SJCRH30 (cell line): ENCODE data around the gene MCRIP1. TPM values are rescaled to one million over a fixed set of nuclear protein-coding genes. Genes with fewer than 3 reads are reported as not detected.

Experiments
- DNase-seq, 2 experiments: peaks; one replicate each; pipeline ENCODE4 v3.0.0-alpha.2; 2015 to 2020
- H3K27ac ChIP-seq: fragments of 250-450 bp; sonication (Bioruptor Pico); 2 replicates; pipeline ENCODE4 v1.5.1; 2020; ENCODE audit warnings: mild to moderate bottlenecking, moderate library complexity
- H3K27me3 ChIP-seq: fragments of 250-450 bp; sonication (Bioruptor Pico); 2 replicates; pipeline ENCODE4 v1.5.1; 2020; ENCODE audit warnings: mild to moderate bottlenecking, moderate library complexity
- H3K36me3 ChIP-seq: fragments of 250-450 bp; sonication (Bioruptor Pico); 2 replicates; pipeline ENCODE4 v1.5.1; 2020; ENCODE audit warnings: mild to moderate bottlenecking, moderate library complexity
- H3K4me1 ChIP-seq: fragments of 250-450 bp; sonication (Bioruptor Pico); 2 replicates; pipeline ENCODE4 v1.5.1; 2020; ENCODE audit warnings: mild to moderate bottlenecking, moderate library complexity
- H3K4me3 ChIP-seq: fragments of 250-450 bp; sonication (Bioruptor Pico); 2 replicates; pipeline ENCODE4 v1.5.1; 2020; ENCODE audit warnings: mild to moderate bottlenecking, moderate library complexity
- H3K9me3 ChIP-seq: fragments of 250-450 bp; sonication (Bioruptor Pico); replicated peaks from 2 replicates; pipeline ENCODE4 v1.5.1; 2020; ENCODE audit warnings: mild to moderate bottlenecking, moderate library complexity
- total RNA-seq: library from RNA; depleted of rRNA; stranded (reverse); fragments of >200 nt; shearing (Covaris generic); gene quantifications from 2 replicates; pipeline ENCODE4 v1.2.3, GENCODE V29; 2014

Gene MCRIP1
- total RNA-seq, 1 experiment from 2014 or later = 130 TPM

DNA sequence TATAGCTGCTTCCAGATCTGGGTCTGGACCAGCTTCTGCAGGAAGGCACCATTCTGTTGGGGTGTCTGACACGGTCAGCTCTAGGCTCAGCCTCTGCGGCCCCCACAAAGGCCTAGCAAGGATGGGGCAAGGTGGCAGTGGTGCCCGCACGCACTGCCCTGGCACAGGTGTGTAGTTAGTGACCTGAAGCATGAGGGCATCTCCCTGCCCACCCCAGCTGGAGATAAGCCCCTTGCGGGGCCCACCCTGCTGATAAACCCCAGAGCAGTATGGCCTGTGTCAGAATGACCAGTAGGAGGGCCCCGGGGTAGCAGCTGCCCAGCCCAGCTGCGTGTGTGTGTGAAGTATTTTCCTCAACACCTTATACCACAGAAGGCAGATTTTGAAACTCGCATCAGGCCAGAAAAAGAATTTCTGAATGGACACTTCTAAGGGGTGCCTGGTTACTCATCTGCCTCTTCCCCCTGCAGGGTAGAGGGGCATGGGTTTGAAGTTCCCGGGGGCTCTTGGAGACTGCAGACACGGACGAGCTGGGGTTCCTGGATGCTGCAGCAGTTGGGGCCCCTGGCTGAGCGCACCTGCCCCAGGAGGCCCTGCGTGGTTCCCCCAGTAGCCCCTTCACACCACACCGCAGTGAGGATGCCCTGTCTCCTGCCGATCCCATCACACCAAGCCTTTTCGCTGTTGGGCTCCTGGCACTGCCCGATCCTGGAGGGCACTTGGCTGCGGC, 33.5 kb upstream of the MCRIP1 start:
- no peak overlapping the region for H3K27ac ChIP-seq
- H3K4me3 ChIP-seq = no peak overlapping the region
- no peaks in the 10 kb centered on the region for H3K9me3 ChIP-seq
- H3K27me3 ChIP-seq = no peaks in the 10 kb centered on the region
- H3K36me3 ChIP-seq = peaks cover 25% of the 10 kb centered on the region
- peaks cover 5% of the 10 kb centered on the region for H3K4me1 ChIP-seq
- peak in 1 of 2 experiments; percentile 47 for DNase-seq

- H3K9me3 ChIP-seq = no peaks in the 10 kb centered on the region
- H3K4me3 ChIP-seq = no peak overlapping the region
- H3K4me1 ChIP-seq = peaks cover 5% of the 10 kb centered on the region
- peaks cover 25% of the 10 kb centered on the region for H3K36me3 ChIP-seq
- H3K27me3 ChIP-seq = no peaks in the 10 kb centered on the region
- peak in 1 of 2 experiments; percentile 49 for DNase-seq
- no peak overlapping the region for H3K27ac ChIP-seq
Measured at GRCh38 chr17:81865733-81866439, 32.8 kb upstream of the MCRIP1 start.

GRCh38 chr17:81865358-81865732, 32.3 kb upstream of the MCRIP1 start:
- Histone ChIP-seq H3K27me3 (no peaks in the 10 kb centered on the region), H3K4me1 (peaks cover 5% of the 10 kb centered on the region), H3K27ac (no peak overlapping the region), H3K9me3 (no peaks in the 10 kb centered on the region), H3K4me3 (no peak overlapping the region), H3K36me3 (peaks cover 25% of the 10 kb centered on the region)
- no peak for DNase-seq

DNA sequence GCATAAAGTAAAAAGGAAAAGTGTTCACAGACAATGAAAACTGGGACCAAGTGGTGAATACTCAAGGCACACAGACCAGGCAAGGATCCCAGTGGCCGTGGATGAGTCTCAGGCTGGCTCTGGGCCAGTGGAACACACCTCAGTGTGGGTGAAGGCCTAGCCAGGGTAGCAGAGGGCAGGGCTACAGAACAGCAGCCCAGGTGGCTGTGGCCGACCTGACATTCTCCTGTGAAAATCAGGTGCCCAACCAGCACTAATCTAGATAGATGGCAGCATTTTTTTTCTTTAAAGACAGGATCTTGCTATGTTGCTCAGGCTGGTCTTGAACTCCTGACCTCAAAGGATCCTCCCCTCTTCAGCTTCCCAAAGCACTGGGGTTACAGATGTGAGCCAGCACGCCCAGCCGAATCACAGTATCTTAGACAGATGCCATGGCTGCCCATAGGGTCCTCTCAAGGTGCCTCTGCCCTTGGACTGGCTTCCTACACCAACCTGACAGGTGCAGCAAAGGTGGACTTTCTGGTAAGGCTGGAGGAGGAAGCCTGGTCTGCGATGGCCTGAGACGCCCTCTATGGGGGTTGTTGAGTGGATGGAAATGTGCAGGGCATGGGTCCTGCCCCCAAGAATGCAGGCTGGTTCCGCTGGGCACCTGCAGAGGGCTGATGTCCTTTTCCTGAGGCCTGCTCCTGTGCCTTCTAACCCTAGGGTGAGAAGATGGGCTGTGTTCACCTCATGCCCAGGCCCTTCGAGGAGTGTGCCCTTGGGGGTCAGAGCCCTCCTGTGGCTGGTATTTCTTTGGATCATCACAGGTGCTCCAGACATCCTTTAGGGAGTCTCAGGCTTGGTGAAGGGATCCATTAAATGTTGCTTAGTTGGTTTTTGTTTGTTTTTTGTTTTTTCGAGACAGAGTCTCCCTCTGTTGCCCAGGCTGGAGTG, 31.0 kb upstream of the MCRIP1 start:
- no peaks in the 10 kb centered on the region for H3K27me3 ChIP-seq
- peaks cover 14% of the 10 kb centered on the region for H3K36me3 ChIP-seq
- H3K9me3 ChIP-seq = no peaks in the 10 kb centered on the region
- DNase-seq = no peak
- H3K27ac ChIP-seq = no peak overlapping the region
- H3K4me1 ChIP-seq = peaks cover 2% of the 10 kb centered on the region; the same call in 1 of the 2 replicates
- no peak overlapping the region for H3K4me3 ChIP-seq

DNA sequence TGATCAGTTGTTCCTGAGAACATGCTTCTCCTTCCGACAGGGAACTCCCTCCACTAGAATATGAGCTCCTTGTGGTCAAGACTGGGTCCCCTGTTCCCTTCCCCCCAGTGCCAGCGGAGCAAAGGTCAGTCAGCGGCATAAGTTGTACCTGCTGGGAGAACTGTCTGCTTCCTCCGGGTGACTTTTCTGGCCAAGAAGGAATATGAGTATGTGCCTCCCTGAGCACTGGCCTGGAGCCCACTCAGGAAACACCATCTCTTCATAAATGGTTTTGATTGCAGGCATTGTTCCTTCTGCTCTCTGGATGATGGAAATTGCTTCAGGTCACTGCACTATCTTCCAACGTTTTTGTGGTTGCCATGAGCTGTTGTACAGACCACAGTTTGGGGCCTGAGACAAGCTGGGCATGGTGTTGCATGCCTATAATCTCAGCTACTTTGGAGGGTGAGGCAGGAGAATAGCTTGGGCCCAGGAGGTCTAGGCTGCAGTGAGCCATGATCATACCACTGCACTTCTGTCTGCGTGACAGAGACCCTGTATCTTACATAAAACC, 30.1 kb upstream of the MCRIP1 start:
- H3K36me3 ChIP-seq = peaks cover 11% of the 10 kb centered on the region
- no peaks in the 10 kb centered on the region for H3K27me3 ChIP-seq
- peaks cover 6% of the 10 kb centered on the region; the same call in 1 of the 2 replicates for H3K4me1 ChIP-seq
- no peaks in the 10 kb centered on the region for H3K9me3 ChIP-seq
- no peak overlapping the region for H3K27ac ChIP-seq
- DNase-seq = no peak
- no peak overlapping the region for H3K4me3 ChIP-seq

GRCh38 chr17:81860756-81861568, 27.9 kb upstream of the MCRIP1 start:
- H3K27ac ChIP-seq = peak overlapping the region; percentile 87
- no peaks in the 10 kb centered on the region for H3K9me3 ChIP-seq
- peak; percentile 100 for DNase-seq
- H3K36me3 ChIP-seq = peaks cover 19% of the 10 kb centered on the region
- H3K4me3 ChIP-seq = peak overlapping the region; percentile 76
- H3K27me3 ChIP-seq = no peaks in the 10 kb centered on the region
- H3K4me1 ChIP-seq = peaks cover 6% of the 10 kb centered on the region; the same call in 1 of the 2 replicates

DNA sequence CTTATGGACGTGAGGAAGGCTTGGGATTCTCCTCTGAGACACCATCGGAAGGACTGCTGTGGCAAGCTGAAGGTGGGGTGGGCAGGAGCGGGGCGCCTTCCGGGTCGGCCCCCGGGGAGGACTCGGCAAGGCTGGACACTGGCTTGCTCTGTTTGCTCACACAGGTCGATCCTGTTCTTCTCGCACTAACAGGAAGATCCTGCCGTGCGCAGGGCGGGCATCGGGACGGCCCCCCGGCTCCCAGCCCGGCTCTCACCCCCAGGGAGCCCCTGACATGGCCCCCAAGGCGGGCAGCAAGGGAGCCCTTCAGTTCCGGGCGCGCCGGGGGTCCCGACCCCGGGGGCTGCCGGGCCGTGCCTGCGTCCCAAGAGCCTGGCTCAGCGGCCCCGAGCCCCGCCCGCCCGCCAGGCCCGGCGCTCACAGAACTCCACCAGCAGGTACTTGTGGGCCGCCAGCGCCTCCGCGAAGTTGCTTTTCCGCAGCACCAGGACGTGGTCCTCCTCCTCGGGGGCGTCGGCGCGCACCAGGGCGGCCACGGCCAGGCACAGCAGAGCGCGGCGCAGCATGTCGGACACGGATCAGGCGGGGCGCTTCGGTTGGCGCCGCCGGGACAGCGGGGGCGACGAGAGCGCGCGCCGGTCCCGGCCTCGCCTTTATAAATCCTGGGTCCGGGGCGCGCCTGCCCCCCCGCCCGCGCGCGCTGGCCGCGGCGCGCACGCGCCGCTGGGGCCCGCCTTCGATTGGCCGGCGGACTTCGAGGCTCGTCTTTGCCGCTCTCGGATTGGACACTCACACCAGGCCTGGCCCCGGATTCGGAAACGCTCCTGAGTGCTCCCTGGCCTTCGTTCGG, 27.0 kb upstream of the MCRIP1 start, which contains the start of gene P4HB:
TSS of gene P4HB (minus strand) at position 630 of the 850 bp plus-strand sequence. CDS start at position 566, 64 bp downstream.
- H3K27me3 ChIP-seq = no peaks in the 10 kb centered on the region
- no peaks in the 10 kb centered on the region for H3K9me3 ChIP-seq
- peak within 1 kb of the TSS; percentile 76 for H3K4me3 ChIP-seq
- peak within 1 kb of the TSS; percentile 87 for H3K27ac ChIP-seq
- H3K36me3 ChIP-seq = peaks cover 24% of the 10 kb centered on the region
- DNase-seq = no peak
- peaks cover 6% of the 10 kb centered on the region; the same call in 1 of the 2 replicates for H3K4me1 ChIP-seq

DNA sequence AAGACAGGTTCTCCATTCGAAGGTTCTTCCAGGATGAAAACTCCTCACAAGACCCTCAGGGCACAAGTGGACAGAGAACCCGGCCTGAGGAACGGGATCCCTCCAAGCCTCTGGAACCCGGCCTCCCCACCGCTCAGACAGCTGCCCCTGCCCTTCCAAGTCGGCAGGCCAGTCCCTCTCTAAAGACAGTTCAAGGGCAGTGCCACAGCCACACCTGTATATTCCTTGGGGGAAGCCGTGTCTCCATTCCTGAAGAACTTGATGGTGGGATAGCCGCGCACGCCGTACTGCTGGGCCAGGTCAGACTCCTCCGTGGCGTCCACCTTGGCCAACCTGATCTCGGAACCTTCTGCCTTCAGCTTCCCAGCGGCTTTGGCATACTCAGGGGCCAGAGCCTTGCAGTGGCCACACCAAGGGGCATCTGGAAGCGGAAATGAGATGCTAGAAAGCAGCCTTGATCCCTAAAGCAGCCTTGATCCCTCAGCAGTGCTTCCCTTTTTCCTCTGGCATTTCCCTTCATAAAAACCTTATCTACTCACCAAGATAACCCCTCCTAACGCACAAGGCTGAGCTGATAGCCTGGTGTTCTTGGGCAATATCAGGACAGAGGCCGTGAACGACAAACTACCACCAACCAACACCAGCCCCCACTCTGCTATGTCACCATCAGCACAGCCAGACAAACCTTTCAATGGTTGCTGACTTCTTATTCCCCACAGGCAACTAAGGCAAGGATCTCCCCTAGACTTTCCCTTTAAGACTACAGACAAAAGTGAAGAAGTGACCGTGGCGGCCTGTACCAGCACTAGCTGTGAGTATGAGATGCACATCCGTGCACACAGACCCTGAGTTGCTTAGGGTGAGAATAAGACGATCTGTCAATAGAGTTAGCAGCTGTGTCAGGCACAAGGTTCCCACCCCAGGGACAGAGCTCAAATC, 26.1 kb upstream of the MCRIP1 start:
- DNase-seq = peak in 1 of 2 experiments; percentile 44
- Histone ChIP-seq H3K4me3 (peak overlapping the region; percentile 76), H3K27me3 (no peaks in the 10 kb centered on the region), H3K4me1 (peaks cover 6% of the 10 kb centered on the region; the same call in 1 of the 2 replicates), H3K27ac (peak overlapping the region; percentile 20; the same call in 1 of the 2 replicates), H3K9me3 (no peaks in the 10 kb centered on the region), H3K36me3 (peaks cover 29% of the 10 kb centered on the region)

- Histone ChIP-seq H3K27me3 (no peaks in the 10 kb centered on the region), H3K9me3 (no peaks in the 10 kb centered on the region), H3K27ac (no peak overlapping the region), H3K4me3 (no peak overlapping the region), H3K36me3 (peaks cover 37% of the 10 kb centered on the region), H3K4me1 (peaks cover 6% of the 10 kb centered on the region; the same call in 1 of the 2 replicates)
- no peak for DNase-seq
Measured at GRCh38 chr17:81858170-81858966, 25.3 kb upstream of the MCRIP1 start.

DNA sequence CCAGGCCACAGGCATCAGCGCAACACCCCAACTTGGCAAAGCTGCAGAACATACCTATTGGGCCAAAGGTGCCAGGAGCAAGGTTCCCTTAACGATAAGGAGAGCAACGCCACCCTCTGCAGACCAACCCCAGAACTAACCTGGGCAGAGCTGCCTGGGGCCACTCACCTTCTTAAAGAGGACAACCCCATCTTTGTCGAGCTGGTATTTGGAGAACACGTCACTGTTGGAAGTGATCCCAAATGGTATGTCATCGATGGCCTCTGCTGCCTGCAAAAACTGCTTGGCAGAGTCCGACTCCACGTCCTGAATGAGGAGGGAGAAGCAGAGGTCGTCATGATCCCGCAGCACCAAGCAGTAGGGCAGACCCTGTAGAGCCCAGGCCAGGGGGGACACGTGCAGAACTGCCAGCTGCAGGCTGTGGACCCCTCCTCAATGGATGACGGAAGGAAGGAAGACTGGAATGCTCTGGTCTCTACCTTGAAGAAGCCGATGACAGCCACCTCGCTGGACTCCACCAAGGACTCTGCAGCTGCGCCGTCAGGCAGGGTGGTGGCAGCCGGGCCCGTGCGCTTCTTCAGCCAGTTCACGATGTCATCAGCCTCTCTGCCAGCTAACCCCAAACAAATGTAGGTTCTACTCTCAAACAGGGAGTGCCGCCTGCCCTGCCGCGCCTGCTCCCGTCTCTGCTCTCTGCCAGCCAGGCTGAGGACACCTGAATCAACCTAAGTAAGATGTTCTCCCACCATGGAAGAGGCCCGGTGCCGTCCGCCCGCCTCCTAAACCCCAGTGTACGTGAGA, 22.1 kb upstream of the MCRIP1 start:
- Histone ChIP-seq H3K36me3 (peaks cover 64% of the 10 kb centered on the region), H3K4me1 (peaks cover 6% of the 10 kb centered on the region; the same call in 1 of the 2 replicates)

DNA sequence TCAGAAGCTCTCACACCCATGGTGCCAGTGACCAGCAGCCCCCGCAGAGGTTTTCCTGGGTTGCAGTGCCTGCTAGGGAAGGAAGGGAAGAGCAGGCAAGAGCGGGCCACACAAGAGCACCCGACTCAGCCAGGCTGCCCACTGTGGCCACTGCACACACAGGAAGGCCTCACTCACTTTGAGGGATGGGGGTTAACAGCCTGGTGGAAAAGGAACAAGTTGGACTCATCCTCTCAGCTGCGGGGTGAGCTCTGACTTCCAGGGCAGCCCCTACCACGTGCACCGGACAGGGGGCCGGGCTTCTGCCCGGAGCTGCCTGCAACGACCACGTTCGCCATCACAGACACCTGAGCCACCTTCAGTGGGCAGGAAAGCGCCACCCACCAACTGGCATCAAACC, 19.1 kb upstream of the MCRIP1 start:
- peaks cover 75% of the 10 kb centered on the region for H3K36me3 ChIP-seq

More for the DNA sequence above, 22.1 kb upstream of the MCRIP1 start:
- Histone ChIP-seq H3K9me3 (no peaks in the 10 kb centered on the region), H3K4me3 (no peak overlapping the region), H3K27ac (no peak overlapping the region), H3K27me3 (no peaks in the 10 kb centered on the region)
- no peak for DNase-seq

More for the DNA sequence above, 19.1 kb upstream of the MCRIP1 start:
- no peak for DNase-seq
- no peaks in the 10 kb centered on the region for H3K27me3 ChIP-seq
- H3K4me1 ChIP-seq = no peaks in the 10 kb centered on the region
- no peak overlapping the region for H3K27ac ChIP-seq
- H3K4me3 ChIP-seq = no peak overlapping the region
- H3K9me3 ChIP-seq = no peaks in the 10 kb centered on the region
